Activated naive CD8-positive, alpha-beta T cell treated with anti-CD3 and anti-CD28 coated beads, Interleukin-2, amount 50 U/mL, for 24 hours (primary cell): ENCODE data around the gene SCARB1.

Source experiments
- ATAC-seq: fragments of 150-1000 bp; cut with Tn5 transposase; one replicate; pipeline ENCODE4 v1.10.0; 2021
- DNase-seq: peaks from one replicate; pipeline ENCODE4 v3.0.0; 2021
- H3K27ac Mint-ChIP-seq: one replicate; pipeline ENCODE4 v1.8.0; 2021; ENCODE audit warnings: mild to moderate bottlenecking, mixed read lengths
- H3K27me3 Mint-ChIP-seq: one replicate; pipeline ENCODE4 v1.8.0; 2021; ENCODE audit warnings: mixed read lengths
- H3K36me3 Mint-ChIP-seq: one replicate; pipeline ENCODE4 v1.8.0; 2021; ENCODE audit warnings: low read depth, mixed read lengths
- H3K4me1 Mint-ChIP-seq: one replicate; pipeline ENCODE4 v1.8.0; 2021; ENCODE audit warnings: mixed read lengths
- H3K4me3 Mint-ChIP-seq: one replicate; pipeline ENCODE4 v1.8.0; 2021; ENCODE audit warnings: mild to moderate bottlenecking, moderate library complexity, mixed read lengths
- H3K9me3 Mint-ChIP-seq: one replicate; pipeline ENCODE4 v1.8.0; 2021; ENCODE audit warnings: mixed read lengths

The SCARB1 gene

DNA sequence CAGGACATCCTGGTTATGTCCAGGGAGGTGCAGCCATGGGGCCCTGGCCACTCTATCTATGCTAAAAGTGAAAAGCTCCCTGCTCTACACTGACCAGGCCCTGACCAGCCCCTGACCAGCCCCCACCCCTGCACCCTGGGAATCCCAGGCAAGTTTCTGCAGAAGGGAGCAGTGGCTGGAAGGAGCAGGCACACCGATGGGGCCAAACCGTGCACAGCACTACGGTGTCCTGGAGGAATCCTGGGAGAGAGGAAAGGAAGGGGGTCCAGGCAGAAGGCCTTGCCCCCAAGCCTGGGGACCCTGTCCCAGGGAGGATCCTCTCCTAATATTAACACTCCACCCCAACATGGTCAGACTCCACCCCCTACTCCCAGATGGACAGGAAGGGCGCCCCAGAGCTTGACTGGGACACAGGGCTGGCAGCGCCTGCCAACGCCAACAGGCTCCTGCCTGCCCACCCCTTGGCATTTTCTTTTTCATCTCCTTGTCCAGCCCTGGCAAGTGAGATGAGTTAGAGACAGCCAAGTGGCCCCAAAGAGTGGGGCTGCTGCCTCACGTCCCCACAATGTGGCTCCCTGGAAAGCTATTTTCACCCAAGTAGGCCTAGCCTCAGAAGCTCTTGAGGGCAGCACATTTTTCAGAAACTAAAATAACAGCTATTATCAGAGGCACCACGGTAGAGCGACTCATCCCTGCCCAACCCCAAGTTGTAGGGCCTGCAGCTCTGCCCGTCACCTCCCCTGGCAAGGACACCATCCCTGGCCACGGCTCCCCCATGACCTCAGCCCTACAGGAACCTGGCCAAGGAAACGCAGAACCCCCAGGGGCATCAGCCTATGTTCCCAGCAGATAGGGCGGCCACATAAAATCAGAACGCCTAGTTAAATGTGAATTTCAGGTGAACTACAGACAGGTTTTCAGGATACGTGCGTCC lies 82.6 kb downstream of the SCARB1 start:
- no peak overlapping the region for H3K27ac Mint-ChIP-seq
- no peaks in the 10 kb centered on the region for H3K9me3 Mint-ChIP-seq
- DNase-seq (no peak), ATAC-seq (no peak)
- no peaks in the 10 kb centered on the region for H3K27me3 Mint-ChIP-seq
- peaks cover 17% of the 10 kb centered on the region for H3K4me1 Mint-ChIP-seq
- H3K36me3 Mint-ChIP-seq, result peaks cover 23% of the 10 kb centered on the region
- no peak overlapping the region for H3K4me3 Mint-ChIP-seq

DNA sequence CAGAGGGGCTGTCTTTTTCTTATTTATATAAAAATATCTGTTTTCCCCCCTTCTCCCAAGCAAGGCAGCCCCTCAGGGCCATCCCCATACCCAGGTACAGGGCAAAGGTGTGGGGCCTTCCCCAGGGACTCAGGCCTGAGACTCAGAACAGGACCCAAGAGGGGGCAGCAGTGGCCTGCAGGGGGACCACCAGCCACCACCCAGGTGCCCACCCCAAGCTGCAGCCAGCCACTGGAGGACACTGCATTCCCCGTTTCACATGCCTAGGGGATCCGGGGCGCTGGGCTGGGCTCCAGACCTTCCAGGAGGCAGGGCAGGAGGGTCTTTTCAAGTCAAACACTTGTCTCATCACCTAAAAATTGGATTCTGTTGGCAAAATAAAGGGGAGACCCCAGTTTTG lies 83.3 kb downstream of the SCARB1 start:
- Mint-ChIP-seq H3K27me3 (no peaks in the 10 kb centered on the region), H3K9me3 (peaks cover 4% of the 10 kb centered on the region), H3K4me3 (no peak overlapping the region), H3K36me3 (peaks cover 20% of the 10 kb centered on the region), H3K27ac (no peak overlapping the region), H3K4me1 (peaks cover 24% of the 10 kb centered on the region)
- DNase-seq (no peak), ATAC-seq (no peak)

DNA sequence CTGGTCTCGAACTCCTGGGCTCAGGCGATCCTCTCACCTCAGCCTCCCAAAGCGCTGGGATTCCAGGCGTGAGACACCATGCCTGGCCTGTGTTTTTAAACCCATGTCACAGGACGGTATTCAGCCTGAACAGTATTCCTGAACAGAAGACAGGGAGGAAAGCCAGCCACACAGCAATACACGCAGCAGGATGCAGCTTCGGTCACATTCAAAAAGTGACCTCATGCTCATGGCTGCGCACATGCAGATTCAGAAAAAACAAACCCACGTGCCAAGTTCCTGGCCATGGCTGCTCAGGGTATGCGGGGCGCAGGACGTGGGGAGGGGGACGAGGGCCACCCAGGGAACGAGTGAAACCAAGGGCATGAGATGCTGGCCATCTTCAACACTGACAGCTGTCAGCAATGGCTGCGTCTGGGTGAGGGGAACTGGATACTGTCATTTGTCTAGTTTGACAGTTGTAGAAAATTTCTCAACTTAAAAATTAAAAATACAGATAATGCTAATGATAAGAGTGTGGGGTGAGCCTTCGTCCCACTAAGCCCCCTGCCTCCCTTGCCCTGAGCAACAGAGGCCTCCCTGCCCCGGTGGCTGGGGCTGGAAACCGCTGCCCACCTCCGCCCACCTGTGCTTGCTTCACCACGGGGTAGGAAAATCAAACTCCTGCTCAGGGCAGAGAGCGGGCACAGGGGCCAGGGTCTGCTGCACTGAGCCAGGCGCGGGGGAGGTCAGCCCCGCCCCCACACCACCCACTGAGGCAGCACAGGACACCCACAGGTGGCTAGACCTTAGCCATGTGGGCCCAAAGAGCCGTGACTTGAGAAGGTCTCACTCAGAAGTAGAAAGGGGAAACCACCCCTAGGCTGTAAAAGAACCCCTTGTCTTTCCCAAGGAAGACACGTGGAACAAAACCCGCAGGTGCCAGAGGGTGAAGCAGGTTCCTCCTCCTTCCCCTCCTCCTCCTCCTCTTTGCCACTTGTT lies 84.2 kb downstream of the SCARB1 start:
- H3K27me3 Mint-ChIP-seq, result no peaks in the 10 kb centered on the region
- no peak for DNase-seq

DNA sequence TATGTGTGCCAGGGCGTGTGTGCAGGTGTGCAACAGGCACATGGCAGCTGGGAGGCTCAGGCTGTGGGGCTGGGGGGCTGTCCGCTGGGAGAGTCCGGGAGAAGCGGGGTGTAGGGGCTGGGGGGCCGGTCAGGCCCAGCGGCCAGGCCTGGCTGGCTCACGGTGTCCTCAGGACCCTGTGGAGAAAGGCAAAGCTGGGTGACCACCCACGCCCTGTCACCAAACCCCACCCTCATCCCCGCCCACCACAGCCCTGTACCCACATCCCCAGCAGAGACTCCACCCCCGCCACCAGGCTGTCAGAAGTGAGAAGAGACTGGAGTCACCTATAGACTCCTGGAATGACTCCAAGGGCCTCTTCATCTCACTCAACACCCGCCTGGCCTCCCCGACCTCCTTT lies 85.3 kb downstream of the SCARB1 start:
- Mint-ChIP-seq H3K27me3 (no peaks in the 10 kb centered on the region), H3K9me3 (peaks cover 8% of the 10 kb centered on the region), H3K27ac (no peak overlapping the region), H3K4me1 (peaks cover 43% of the 10 kb centered on the region), H3K36me3 (peaks cover 22% of the 10 kb centered on the region), H3K4me3 (no peak overlapping the region)
- DNase-seq (peak; percentile 33), ATAC-seq (no peak)

More for the DNA sequence above, 84.2 kb downstream of the SCARB1 start:
- no peak for ATAC-seq
- peaks cover 33% of the 10 kb centered on the region for H3K4me1 Mint-ChIP-seq
- no peak overlapping the region for H3K4me3 Mint-ChIP-seq
- peaks cover 8% of the 10 kb centered on the region for H3K9me3 Mint-ChIP-seq
- H3K36me3 Mint-ChIP-seq, result peaks cover 22% of the 10 kb centered on the region
- no peak overlapping the region for H3K27ac Mint-ChIP-seq

DNA sequence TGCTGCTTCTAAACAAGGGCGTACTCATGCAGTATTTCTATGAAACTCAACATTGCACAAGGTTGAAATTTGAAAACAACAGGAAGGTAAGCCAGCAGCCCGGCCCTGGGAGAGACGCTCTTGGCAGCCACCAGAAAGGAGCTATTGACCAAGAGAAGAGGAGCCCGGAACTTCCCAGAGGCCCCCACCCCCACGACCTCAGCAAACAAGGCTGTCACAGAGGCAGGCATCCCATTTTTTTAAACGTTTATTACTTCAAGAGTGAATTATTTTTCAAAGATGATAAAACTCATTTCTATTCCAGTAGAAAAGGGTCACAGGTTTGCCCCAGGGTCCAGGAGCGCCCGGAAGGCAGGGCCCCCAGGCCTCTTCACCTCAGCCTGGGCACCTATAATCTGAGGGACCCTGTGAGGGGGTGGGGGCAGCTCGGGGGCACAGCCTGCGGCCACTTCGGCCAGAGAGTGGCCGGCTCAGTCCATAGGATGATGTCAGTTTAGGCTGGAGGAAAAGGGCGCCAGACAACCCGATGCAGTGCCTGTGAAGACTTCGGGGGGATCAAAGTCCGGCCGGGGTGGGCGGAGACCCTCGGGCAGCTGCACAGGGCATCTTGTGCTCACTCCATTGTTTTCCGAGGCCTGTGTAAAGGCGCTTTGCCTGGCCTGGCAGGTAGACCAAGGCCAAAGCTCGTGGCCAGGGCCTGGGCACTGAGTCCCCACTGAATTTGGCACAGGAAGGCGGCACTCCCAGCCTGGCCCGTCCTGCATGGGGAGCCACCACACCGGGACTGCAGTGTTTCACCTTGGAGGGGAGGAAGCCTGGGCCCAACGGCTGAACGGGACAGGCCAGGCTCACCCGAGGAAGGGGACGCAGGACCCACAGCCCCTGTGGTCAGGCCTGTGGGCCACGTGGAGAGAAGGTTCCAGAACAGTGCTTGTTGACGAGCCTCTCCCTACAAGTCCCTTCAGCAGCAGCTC lies 86.0 kb downstream of the SCARB1 start:
- peaks cover 48% of the 10 kb centered on the region for H3K4me1 Mint-ChIP-seq
- peaks cover 2% of the 10 kb centered on the region for H3K27me3 Mint-ChIP-seq

DNA sequence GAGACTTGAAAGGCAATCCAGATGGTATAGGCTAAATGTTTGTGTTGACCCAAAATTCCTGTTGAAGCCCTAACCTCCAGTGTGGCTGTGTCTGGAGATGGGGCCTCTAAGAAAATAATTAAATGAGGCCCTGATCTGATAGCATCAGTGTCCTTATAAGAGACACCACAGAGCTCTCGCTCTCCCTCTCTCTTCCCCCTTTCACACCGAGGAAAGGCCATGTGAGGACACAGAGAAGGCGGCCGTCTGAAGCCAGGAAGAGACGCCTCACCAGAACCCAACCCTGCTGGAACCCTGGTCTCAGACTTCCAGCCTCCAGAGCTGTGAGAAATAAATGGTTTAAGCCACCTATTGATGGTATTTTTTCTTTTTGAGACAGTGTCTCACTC lies 87.5 kb downstream of the SCARB1 start:
- DNase-seq, result no peak
- H3K4me1 Mint-ChIP-seq, result peaks cover 55% of the 10 kb centered on the region
- peaks cover 14% of the 10 kb centered on the region for H3K36me3 Mint-ChIP-seq
- peaks cover 8% of the 10 kb centered on the region for H3K9me3 Mint-ChIP-seq
- no peak overlapping the region for H3K4me3 Mint-ChIP-seq
- H3K27ac Mint-ChIP-seq, result peak overlapping the region; percentile 40
- no peak for ATAC-seq
- peaks cover 12% of the 10 kb centered on the region for H3K27me3 Mint-ChIP-seq

More for the DNA sequence above, 86.0 kb downstream of the SCARB1 start:
- ATAC-seq, result no peak
- Mint-ChIP-seq H3K9me3 (peaks cover 8% of the 10 kb centered on the region), H3K4me3 (no peak overlapping the region), H3K36me3 (peaks cover 19% of the 10 kb centered on the region), H3K27ac (no peak overlapping the region)
- no peak for DNase-seq

DNA sequence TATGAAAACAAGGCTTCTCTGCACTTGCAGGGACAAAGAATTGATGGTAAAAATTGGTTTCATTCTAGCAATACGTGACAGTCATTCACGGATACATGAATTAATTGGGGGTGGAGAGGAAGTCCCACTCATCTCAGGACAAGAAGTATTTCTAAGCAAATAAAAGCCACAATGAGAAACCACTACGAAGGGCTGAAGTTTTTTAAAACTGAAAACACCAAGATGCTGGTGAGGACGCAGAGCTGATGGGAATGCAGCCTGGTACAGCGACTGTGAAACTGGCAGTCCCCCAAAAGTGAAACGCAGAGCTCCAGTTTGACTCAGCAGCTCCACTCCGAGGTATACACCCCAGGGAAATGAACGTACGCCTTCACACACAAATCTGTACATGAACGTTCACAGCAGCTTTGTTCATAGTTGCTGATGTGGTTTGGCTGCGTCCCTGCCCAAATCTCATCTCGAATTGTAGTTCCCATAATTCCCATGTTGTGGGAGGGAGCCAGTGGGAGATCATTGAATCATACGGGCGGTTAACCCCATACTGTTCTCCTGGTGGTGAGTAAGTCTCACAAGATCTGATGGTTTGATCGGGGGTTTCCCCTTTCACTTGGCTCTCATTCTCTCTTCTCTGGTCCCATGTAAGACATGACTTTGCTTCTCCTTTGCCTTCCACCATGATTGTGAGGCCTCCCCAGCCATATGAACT lies 89.0 kb downstream of the SCARB1 start:
- Mint-ChIP-seq H3K4me3 (peak overlapping the region; percentile 37), H3K4me1 (peaks cover 52% of the 10 kb centered on the region), H3K36me3 (peaks cover 14% of the 10 kb centered on the region), H3K27ac (peak overlapping the region; percentile 91), H3K9me3 (peaks cover 8% of the 10 kb centered on the region), H3K27me3 (peaks cover 19% of the 10 kb centered on the region)
- DNase-seq (peak; percentile 74), ATAC-seq (peak; percentile 92)

DNA sequence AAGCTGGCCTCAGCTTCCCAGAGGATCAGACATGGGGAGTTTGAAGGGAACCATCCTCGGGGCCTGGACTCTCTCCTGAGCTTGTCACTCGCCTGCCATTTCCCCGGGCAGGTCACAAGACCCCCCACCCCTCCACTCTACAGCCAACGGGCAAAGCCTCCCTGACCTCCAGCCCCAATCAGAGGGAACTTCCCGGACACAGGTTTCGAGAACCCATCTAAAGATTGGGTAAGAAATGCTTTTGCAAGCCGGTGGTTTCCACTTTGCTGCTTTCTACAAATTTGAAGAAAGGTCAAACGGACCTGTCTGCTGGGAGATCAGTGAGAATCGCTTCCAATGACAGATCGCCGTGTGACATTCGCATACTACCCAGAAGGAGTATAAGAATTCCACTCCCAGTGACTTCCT lies 89.6 kb downstream of the SCARB1 start:
- peaks cover 14% of the 10 kb centered on the region for H3K36me3 Mint-ChIP-seq
- peaks cover 19% of the 10 kb centered on the region for H3K27me3 Mint-ChIP-seq
- ATAC-seq (no peak), DNase-seq (peak; percentile 33)
- peak overlapping the region; percentile 37 for H3K4me3 Mint-ChIP-seq
- H3K27ac Mint-ChIP-seq, result peak overlapping the region; percentile 91
- H3K4me1 Mint-ChIP-seq, result peaks cover 48% of the 10 kb centered on the region
- peaks cover 8% of the 10 kb centered on the region for H3K9me3 Mint-ChIP-seq

DNA sequence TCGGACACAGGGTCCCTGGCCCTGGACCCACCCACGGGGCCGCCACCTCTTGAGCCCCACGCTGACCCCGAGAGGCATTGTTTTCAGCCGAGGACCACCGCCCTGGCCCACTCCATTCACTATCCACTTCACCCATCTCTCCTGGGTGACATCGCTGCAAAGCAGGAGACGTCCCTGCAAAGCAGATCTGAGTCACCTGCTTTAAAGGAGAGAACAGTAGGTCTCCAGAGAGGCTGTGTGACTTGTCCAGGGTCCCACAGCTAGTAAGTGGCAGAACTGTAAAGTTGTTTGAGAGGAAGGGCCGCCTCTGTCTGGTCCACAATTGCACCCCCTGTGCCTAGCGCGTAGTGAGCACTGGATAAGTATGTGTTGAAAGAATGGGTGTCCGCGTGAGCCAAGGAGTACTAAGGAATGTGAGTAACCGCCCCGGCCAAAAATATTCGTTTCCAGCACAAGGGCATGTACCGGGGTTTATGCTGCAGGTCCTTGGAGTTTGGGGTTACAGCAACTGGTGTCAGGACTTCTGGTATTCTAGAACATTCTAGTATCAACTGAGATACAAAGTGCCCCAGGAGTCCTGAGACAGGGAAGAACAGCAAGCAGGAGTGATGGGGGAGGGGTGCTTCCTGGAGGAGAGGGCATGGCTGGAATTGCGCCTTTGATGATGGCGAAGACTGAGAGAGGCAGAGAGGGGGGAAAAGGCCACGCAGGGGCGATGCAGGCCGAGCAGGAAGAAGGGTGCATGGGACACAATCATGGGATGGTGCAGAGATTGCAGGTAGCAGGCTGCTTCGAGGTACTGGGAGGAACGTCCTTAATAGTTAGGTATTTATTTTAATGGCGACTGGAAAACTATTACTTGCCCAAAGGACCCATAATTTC lies 91.1 kb downstream of the SCARB1 start:
- Mint-ChIP-seq H3K27me3 (peaks cover 22% of the 10 kb centered on the region), H3K4me1 (peaks cover 42% of the 10 kb centered on the region), H3K36me3 (peaks cover 14% of the 10 kb centered on the region), H3K27ac (no peak overlapping the region), H3K9me3 (peaks cover 8% of the 10 kb centered on the region), H3K4me3 (no peak overlapping the region)
- no peak for DNase-seq
- no peak for ATAC-seq

DNA sequence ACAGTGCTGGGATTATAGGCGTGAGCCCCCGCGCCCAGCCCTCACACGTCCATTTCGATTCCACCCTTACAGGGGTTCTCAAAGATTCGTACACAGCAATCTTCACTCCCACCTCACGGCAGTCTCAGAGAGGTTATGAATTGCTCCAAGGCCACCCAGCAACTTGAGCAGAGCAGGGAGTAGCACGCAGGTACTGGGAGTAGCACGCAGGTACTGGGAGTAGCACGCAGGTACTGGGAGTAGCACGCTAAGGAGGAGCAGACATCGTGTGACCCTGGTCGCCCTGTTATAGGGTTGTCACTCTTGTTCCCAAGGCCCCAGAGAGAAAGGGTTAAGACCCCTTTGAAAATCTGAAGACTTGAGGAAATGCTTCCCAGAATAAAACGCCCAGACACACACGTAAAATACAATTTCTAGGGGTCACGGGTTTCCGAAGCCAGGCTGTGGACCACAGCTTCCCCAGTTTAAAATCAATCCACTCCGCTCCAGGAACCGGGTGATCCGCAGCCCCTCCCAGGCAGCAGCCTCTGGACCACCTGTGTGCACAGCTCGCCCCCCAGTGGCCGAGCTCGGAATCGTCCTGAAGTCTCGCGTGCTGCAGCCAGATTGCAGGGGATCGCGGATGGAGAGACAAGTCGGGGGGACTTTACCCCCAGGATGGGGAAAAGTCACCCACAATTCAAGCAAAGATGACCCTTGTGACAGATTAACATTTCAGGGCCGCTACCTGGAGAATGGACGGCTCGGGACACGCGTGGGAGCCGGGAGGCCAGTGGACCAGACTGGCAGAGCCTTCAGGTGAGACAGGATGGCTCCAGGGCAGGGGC lies 92.0 kb downstream of the SCARB1 start:
- Mint-ChIP-seq H3K27me3 (peaks cover 25% of the 10 kb centered on the region), H3K4me3 (peak overlapping the region; percentile 43)

DNA sequence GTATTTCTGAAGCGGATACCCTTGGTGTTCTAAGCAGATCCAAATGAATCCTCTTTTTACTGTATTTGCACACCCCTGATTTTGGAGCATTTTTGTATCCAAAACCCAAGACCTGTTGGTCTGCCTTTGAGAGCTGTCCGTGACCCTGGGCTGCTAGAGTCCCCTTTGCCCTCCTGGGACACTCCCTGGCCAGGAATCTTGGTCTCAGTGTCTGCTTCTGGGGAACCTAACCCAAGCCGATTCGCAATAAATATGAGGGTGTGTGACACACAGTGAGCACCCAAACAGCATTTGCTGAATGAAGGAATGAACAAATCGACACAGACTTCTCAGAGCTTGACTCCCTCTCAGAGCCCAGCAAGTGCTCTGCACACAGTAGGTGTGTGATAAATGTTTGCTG lies 92.9 kb downstream of the SCARB1 start:
- H3K27ac Mint-ChIP-seq, result no peak overlapping the region

More for the DNA sequence above, 92.0 kb downstream of the SCARB1 start:
- Mint-ChIP-seq H3K4me1 (peaks cover 49% of the 10 kb centered on the region), H3K36me3 (peaks cover 9% of the 10 kb centered on the region), H3K9me3 (peaks cover 8% of the 10 kb centered on the region), H3K27ac (no peak overlapping the region)
- DNase-seq, result peak; percentile 93
- no peak for ATAC-seq

More for the DNA sequence above, 92.9 kb downstream of the SCARB1 start:
- H3K27me3 Mint-ChIP-seq, result peaks cover 25% of the 10 kb centered on the region
- H3K4me3 Mint-ChIP-seq, result no peak overlapping the region
- DNase-seq (no peak), ATAC-seq (no peak)
- peaks cover 44% of the 10 kb centered on the region for H3K4me1 Mint-ChIP-seq
- peaks cover 6% of the 10 kb centered on the region for H3K36me3 Mint-ChIP-seq
- peaks cover 6% of the 10 kb centered on the region for H3K9me3 Mint-ChIP-seq
